Activated naive CD4-positive, alpha-beta T cell treated with anti-CD3 and anti-CD28 coated beads, Interleukin-2, amount 50 U/mL, for 16 hours (primary cell): ENCODE data around the gene TWF2.
A peak's percentile ranks its signal among the peaks of the same experiment; 100 is the strongest.

Experiments
- DNase-seq: peaks from one replicate; pipeline ENCODE4 v3.0.0-alpha.2; 2020

TWF2 gene

DNA sequence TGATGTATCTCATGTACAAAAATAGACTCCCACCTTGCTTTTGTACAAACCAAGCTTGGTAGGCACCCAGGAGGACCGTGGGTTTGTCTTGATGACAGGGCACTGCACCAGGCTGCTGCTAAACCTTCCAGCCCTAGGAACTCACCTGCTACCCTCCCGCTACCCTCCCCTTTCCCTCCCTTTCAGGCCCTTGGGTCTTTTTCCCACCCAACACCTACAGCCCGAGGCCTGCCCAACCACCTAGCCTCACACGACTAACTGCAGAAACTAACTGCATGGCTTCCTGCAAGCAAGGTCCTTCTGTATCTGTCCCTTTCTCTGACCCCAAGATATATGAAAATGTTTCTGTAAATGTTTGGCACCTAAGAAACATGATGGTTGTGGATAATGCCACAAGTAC is 17.7 kb upstream of the TWF2 start:
- no peak for DNase-seq

GRCh38 chr3:52256159-52256558 is 17.2 kb upstream of the TWF2 start:
- no peak for DNase-seq

- no peak for DNase-seq
These were observed 15.7 kb upstream of the TWF2 start for GRCh38 chr3:52254608-52255007.

- peak; percentile 84 for DNase-seq
These were observed 14.7 kb upstream of the TWF2 start for GRCh38 chr3:52253314-52254304.

- no peak for DNase-seq
These were observed 11.2 kb upstream of the TWF2 start for GRCh38 chr3:52250122-52250521.

DNA sequence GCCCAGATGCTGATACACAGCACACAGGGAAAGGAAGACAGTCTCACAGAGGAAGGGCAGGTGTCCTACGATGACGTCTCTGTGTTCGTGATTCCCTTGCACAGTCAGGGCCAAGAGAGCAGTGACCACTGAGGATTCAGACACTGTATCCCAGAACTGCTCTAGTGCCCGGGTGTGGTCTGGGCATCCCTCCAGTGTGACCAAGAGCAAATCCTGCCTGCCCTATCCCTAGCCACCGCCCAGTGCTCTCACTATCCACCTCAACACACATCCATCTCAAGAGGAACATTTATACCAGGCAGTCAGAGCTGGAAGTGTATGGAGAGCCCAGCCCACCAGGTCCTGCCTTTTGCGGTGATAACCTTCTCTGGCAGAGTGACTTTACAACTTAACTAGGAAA is 10.7 kb upstream of the TWF2 start:
- DNase-seq = no peak

DNA sequence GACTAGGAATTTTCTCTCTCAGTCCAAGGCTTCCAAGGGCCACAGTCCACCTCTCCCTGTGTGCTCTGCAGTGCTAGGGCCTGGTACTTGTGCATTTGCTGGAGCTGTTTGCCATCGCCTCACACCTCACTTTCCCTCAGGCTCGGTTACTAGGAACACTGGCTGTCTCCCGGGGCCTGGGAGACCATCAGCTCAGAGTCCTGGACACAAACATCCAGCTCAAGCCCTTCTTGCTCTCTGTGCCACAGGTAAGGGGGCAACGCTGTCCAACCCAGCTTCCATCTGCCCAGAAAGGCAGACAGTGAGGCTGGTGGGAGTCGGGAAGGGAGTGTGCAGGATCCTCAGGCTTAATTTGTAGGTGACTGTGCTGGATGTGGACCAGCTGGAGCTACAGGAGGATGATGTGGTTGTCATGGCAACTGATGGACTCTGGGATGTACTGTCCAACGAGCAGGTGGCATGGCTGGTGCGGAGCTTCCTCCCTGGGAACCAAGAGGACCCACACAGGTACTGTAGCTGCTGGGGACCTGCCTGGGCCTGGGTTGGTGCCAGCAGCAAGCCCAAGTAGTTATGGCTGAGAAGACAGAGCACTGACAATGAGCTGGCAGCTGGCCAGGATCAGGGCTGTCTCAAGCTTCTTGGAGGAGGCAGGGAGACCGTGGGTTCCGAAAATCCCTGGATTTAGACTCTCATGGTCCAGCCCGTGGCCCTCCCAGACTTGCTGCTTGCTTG is 10.0 kb upstream of the TWF2 start:
- DNase-seq = no peak

- no peak for DNase-seq
These were observed 9.2 kb upstream of the TWF2 start for GRCh38 chr3:52248165-52248541.

DNA sequence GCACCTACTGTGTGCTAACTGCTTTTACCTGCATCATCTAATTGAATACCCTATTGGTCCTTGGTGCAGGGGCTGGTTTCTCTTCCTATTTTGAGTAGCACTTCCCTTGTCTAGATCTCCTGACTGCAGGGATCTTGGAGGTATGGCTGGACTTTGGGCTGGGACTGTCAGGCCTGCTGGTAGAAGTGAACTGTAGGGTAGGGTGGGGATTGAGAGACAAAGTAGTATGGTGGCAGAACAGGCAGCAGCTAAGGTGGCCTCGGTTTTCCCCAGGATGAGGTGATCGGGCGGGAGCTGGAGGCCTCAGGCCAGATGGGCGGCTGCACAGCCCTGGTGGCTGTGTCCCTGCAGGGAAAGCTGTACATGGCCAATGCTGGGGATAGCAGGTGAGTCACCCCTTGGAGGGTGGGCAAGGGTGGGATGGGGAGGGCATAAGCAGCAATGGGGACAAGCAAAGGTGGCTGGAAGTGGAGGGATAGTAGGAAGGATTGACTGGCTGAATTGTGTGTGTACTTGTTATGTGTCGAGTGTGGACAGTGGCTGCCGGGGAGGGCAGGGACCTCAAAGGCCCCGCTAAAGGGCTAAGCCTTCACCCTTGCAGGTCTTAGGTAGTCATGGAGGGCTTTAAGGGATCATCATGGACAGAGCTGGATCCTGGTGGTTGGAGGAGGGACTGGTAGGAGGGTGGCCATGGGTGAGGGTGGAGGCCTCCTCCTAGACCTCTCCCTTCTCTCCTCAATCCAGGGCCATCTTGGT is 8.6 kb upstream of the TWF2 start:
- no peak for DNase-seq

- DNase-seq = no peak
These were observed 7.9 kb upstream of the TWF2 start for GRCh38 chr3:52246728-52247408.

GRCh38 chr3:52246264-52246620 is 7.3 kb upstream of the TWF2 start:
- DNase-seq = no peak

GRCh38 chr3:52245322-52246263 is 6.6 kb upstream of the TWF2 start, which contains the start of gene PPM1M:
PPM1M (plus strand) TSS chr3:52245759; CDS start chr3:52245825, 66 bp downstream.
- DNase-seq = peak; percentile 58

DNA sequence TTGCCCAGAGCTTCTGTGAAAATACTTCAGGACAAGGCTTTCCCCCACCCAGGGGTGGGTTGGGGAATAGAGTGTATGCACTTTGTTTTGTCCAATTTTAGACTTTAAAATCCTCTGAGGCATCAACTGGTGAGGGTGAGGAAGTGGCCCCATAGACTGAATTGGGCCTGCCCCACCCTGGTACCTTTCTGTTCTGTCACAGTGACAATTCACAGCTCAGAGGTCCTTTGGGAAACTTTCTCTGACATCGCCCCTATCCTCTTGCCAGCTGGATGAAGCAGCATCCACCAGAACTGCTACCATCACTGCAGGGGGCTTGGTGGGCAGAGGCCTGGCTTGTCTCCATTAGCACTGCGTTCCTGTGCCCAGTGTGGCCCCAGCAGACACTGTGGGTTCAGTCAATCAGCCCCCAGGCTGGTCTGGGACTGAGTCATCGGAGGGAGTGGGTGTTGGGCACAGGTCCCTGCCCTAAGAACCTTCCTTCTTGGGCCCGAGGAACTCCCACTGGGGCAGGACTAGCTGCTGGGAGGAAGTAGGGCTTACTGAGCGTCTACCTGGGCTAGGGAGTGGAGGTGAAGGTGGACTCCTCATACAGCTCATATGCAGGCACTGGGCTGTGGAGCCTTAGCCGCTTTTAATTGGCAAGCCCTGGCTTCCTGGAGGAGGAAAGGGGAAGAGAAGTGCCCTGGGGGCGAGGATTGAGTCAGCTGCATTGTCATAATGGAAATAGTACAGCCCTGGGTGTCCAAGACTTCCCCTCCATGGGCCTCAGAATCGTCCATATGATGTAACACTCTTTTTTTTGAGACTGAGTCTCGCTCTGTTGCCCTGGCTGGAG is 5.1 kb upstream of the TWF2 start:
- no peak for DNase-seq

DNA sequence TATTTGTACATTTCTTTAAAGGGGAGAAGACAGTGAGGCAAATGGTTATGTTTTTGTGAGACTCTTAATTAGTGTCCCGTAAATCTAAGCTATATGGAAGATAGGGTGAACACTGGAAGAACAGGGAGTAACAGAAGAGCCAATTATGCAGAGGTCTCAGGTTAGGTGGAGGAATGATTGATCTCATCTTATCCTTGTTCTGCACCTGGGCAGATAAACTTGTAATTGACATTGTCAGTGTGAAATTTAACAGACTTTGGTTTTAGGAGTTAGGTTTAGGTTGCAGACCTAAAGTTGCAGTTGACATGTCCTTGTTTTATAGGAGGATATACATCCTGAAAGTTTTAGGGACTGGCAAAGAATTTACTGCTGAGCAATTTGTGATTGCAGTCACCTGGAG is 3.1 kb upstream of the TWF2 start:
- DNase-seq = no peak

- DNase-seq = no peak
These were observed 2.0 kb upstream of the TWF2 start for GRCh38 chr3:52240886-52241370.

DNA sequence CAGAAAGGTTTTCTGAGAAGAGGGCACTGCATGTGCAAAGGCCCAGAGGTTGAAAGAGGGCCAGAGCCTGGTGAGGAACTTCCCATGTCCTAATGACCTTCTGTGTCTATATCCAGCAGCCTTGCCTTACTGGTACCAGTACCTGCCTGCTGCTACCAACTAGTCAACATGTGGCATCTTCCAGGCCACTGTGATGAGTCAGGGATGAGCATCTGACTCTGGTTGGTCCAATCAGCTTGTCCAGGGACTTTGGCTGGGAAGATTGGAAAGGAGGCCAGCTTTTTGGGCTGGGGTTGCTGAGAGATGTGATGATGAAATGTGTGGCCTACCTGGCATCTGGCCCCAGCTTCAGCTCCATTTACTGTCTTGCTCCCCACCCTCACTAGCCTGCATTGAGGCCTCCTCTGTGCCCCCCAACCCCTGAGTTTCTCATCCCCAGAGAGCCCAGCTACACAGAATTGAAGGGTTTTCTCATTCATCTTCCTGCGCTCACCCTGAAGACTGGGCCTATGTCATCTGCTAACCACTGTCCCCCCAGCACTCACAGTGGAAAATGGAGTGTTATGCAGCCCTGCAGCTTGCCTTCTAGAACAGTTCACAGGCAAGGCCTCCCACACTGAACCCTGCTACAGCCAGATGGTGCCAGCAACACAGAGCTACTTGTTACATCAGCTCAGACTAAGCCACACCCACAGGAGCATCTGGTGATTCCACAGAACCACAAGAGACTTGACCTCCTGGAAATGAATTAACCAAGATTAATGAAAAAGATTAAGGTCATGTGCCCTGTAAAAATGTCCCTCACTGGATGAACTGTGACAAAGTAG is 1.3 kb upstream of the TWF2 start:
- DNase-seq = peak; percentile 69

- DNase-seq = no peak
These were observed 681 bp downstream of the TWF2 start for GRCh38 chr3:52238193-52238760.

- no peak for DNase-seq
These were observed 1.2 kb downstream of the TWF2 start for GRCh38 chr3:52237657-52238172.
